ENCODE results near the gene RNASE13.

The RNASE13 gene

GRCh38 chr14:21023817-21024584 lies 10.6 kb downstream of the RNASE13 start:
- Histone ChIP-seq H3K4me3 (ENCODE audit: low read depth, low read length, poor library complexity, severe bottlenecking) (no peak overlapping the region), H3F3A (ENCODE audit: insufficient read depth, low read length) (no peaks in the 10 kb centered on the region), H3K9ac (ENCODE audit: low read length) (no peak overlapping the region), H3K27me3 (ENCODE audit: insufficient read depth, low read length) (no peaks in the 10 kb centered on the region; the same call in 1 of the 2 replicates), H3K4me1 (ENCODE audit: insufficient read depth, low read length, severe bottlenecking) (peaks cover 2% of the 10 kb centered on the region), H2AFZ (ENCODE audit: low read length) (no peak overlapping the region), H3K9me2 (ENCODE audit: low read depth, low read length) (no peaks in the 10 kb centered on the region), H4K20me1 (ENCODE audit: insufficient read depth, low read length) (no peaks in the 10 kb centered on the region), H3K9me3 (ENCODE audit: low read length) (no peaks in the 10 kb centered on the region), H3K4me2 (ENCODE audit: low read length) (no peak overlapping the region; the same call in 1 of the 2 replicates), H3K79me2 (ENCODE audit: insufficient read depth, low read length) (no peaks in the 10 kb centered on the region), H3K36me3 (ENCODE audit: insufficient read depth, low read length) (no peaks in the 10 kb centered on the region), H3K27ac (ENCODE audit: low read depth, low read length, poor library complexity, severe bottlenecking) (no peak overlapping the region)
- TF ChIP-seq EZH2 (IDR thresholded peaks at IDR 0.05; ENCODE audit: borderline replicate concordance, low read length) (no peak), CTCF (IDR thresholded peaks at IDR 0.05; ENCODE audit: low read length) (no peak)

- H4K20me1 ChIP-seq (ENCODE audit: insufficient read depth, low read length), result no peaks in the 10 kb centered on the region
- no peaks in the 10 kb centered on the region for H3K9me3 ChIP-seq (ENCODE audit: low read length)
- no peaks in the 10 kb centered on the region; the same call in 1 of the 2 replicates for H3K27me3 ChIP-seq (ENCODE audit: insufficient read depth, low read length)
- no peak overlapping the region for H3K4me2 ChIP-seq (ENCODE audit: low read length)
- TF ChIP-seq EZH2 (IDR thresholded peaks at IDR 0.05; ENCODE audit: borderline replicate concordance, low read length) (no peak), CTCF (IDR thresholded peaks at IDR 0.05; ENCODE audit: low read length) (no peak)
- H3K27ac ChIP-seq (ENCODE audit: low read depth, low read length, poor library complexity, severe bottlenecking), result no peak overlapping the region
- no peaks in the 10 kb centered on the region for H3K36me3 ChIP-seq (ENCODE audit: insufficient read depth, low read length)
- H3K9me2 ChIP-seq (ENCODE audit: low read depth, low read length), result no peaks in the 10 kb centered on the region
- H2AFZ ChIP-seq (ENCODE audit: low read length), result no peak overlapping the region
- H3K9ac ChIP-seq (ENCODE audit: low read length), result no peak overlapping the region
- no peaks in the 10 kb centered on the region for H3F3A ChIP-seq (ENCODE audit: insufficient read depth, low read length)
- H3K79me2 ChIP-seq (ENCODE audit: insufficient read depth, low read length), result no peaks in the 10 kb centered on the region
- H3K4me3 ChIP-seq (ENCODE audit: low read depth, low read length, poor library complexity, severe bottlenecking), result no peak overlapping the region
- peaks cover 2% of the 10 kb centered on the region for H3K4me1 ChIP-seq (ENCODE audit: insufficient read depth, low read length, severe bottlenecking)
Measured at GRCh38 chr14:21023174-21023573, 11.4 kb downstream of the RNASE13 start.

- H4K20me1 ChIP-seq (ENCODE audit: insufficient read depth, low read length), result no peaks in the 10 kb centered on the region
- TF ChIP-seq CTCF (IDR thresholded peaks at IDR 0.05; ENCODE audit: low read length) (no peak), EZH2 (IDR thresholded peaks at IDR 0.05; ENCODE audit: borderline replicate concordance, low read length) (no peak)
- no peaks in the 10 kb centered on the region for H3K9me3 ChIP-seq (ENCODE audit: low read length)
- peaks cover 2% of the 10 kb centered on the region for H3K27me3 ChIP-seq (ENCODE audit: insufficient read depth, low read length)
- H3K4me3 ChIP-seq (ENCODE audit: low read depth, low read length, poor library complexity, severe bottlenecking), result no peak overlapping the region
- peaks cover 2% of the 10 kb centered on the region for H3K4me1 ChIP-seq (ENCODE audit: insufficient read depth, low read length, severe bottlenecking)
- no peak overlapping the region for H3K9ac ChIP-seq (ENCODE audit: low read length)
- H3K4me2 ChIP-seq (ENCODE audit: low read length), result no peak overlapping the region
- H3K36me3 ChIP-seq (ENCODE audit: insufficient read depth, low read length), result no peaks in the 10 kb centered on the region
- H2AFZ ChIP-seq (ENCODE audit: low read length), result no peak overlapping the region
- H3F3A ChIP-seq (ENCODE audit: insufficient read depth, low read length), result no peaks in the 10 kb centered on the region
- H3K9me2 ChIP-seq (ENCODE audit: low read depth, low read length), result no peaks in the 10 kb centered on the region
- no peaks in the 10 kb centered on the region for H3K79me2 ChIP-seq (ENCODE audit: insufficient read depth, low read length)
- H3K27ac ChIP-seq (ENCODE audit: low read depth, low read length, poor library complexity, severe bottlenecking), result no peak overlapping the region
Measured at GRCh38 chr14:21022686-21023085, 11.9 kb downstream of the RNASE13 start.

All from OCI-LY1 (cell line).